Stimulated activated CD4-positive, alpha-beta T cell treated with anti-CD3 and anti-CD28 coated beads, TNF-alpha, amount 100 ng/mL, for 4 hours (primary cell): ENCODE data around the gene COX7B2.

ENCODE experiments used
- DNase-seq, 3 experiments: peaks; one replicate each; pipeline ENCODE4 v3.0.0-alpha.2; 2020; ENCODE audit warnings: low read depth in 3 of 3

COX7B2 gene

GRCh38 chr4:46909078-46909477, at the start of gene COX7B2:
Gene COX7B2, minus strand, starts transcription at chr4:46909245. Its CDS starts 174,053 bp downstream, at chr4:46735192.
- no peak for DNase-seq

- DNase-seq, result no peak
Observed at GRCh38 chr4:46956451-46956850, 47.4 kb upstream of the COX7B2 start.

- no peak for DNase-seq
Observed at GRCh38 chr4:46955601-46956000, 46.6 kb upstream of the COX7B2 start.

GRCh38 chr4:46954643-46955042, 45.6 kb upstream of the COX7B2 start:
- DNase-seq, result no peak

GRCh38 chr4:46953564-46953963, 44.5 kb upstream of the COX7B2 start:
- DNase-seq, result no peak

GRCh38 chr4:46952451-46952850, 43.4 kb upstream of the COX7B2 start:
- no peak for DNase-seq

GRCh38 chr4:46950826-46951225, 41.8 kb upstream of the COX7B2 start:
- DNase-seq, result no peak

- no peak for DNase-seq
Observed at GRCh38 chr4:46949822-46950221, 40.8 kb upstream of the COX7B2 start.

- no peak for DNase-seq
Observed at GRCh38 chr4:46947541-46947940, 38.5 kb upstream of the COX7B2 start.

- DNase-seq, result no peak
Observed at GRCh38 chr4:46946919-46947536, 38.0 kb upstream of the COX7B2 start.

- DNase-seq, result no peak
Observed at GRCh38 chr4:46945062-46945461, 36.0 kb upstream of the COX7B2 start.

- no peak for DNase-seq
Observed at GRCh38 chr4:46944345-46944744, 35.3 kb upstream of the COX7B2 start.

GRCh38 chr4:46937493-46937892, 28.4 kb upstream of the COX7B2 start:
- DNase-seq, result no peak

GRCh38 chr4:46934726-46935125, 25.7 kb upstream of the COX7B2 start:
- DNase-seq, result no peak

- no peak for DNase-seq
Observed at GRCh38 chr4:46933686-46934085, 24.6 kb upstream of the COX7B2 start.

GRCh38 chr4:46931981-46932380, 22.9 kb upstream of the COX7B2 start:
- no peak for DNase-seq

GRCh38 chr4:46930891-46931290, 21.8 kb upstream of the COX7B2 start:
- no peak for DNase-seq

- no peak for DNase-seq
Observed at GRCh38 chr4:46927201-46927600, 18.2 kb upstream of the COX7B2 start.

- DNase-seq, result no peak
Observed at GRCh38 chr4:46924789-46925529, 15.9 kb upstream of the COX7B2 start.

GRCh38 chr4:46922205-46922604, 13.2 kb upstream of the COX7B2 start:
- no peak for DNase-seq

- DNase-seq, result no peak
Observed at GRCh38 chr4:46908148-46908547, 897 bp downstream of the COX7B2 start.

GRCh38 chr4:46900082-46900481, 9.0 kb downstream of the COX7B2 start:
- DNase-seq, result no peak

- no peak for DNase-seq
Observed at GRCh38 chr4:46894826-46895225, 14.2 kb downstream of the COX7B2 start.

GRCh38 chr4:46890056-46890455, 19.0 kb downstream of the COX7B2 start:
- DNase-seq, result no peak
